ENCODE results near the gene DDX6.
"Not testable (repeated sequence)": the region's sequence is repeated elsewhere in the genome, so short reads cannot be mapped to it uniquely, and the experiment has no call there.

Gene DDX6

DNA sequence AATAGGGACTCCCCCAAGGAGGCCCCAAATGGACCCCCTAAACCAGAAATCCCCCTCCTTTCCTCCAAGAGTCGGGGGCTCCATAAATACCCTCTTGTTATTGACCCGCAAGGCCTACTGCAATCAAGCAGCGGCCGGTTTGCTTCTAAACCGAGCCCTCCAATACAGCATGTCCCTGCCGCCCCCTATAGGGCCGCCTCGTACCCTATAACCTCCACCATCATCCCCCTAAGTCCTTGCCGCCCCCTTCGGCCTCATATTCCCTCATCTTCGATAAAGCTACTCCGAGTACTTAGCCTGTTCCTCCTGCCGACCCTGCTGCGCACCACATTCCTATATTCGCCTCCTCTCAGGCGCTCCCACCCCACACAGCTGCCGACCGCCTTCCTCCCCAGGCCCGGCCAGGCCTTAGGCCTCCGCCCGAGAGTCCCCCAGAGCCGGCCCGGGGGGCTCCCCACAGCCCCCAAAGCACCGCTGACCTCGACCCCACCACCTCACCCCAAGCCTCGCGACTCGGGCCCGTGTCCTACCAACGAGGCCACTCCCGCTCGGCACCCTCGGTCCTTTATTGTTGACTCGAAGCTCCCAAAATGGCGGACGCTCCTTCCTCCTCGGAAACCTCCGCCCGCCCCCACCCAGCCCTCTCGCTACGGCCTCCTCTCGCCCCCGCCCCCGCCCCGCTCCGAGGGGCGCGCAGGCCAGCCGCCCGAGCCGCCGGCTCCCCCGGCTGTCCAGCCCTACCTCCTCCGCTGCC is 430 bp downstream of the DDX6 start:
- no peak for DNase-seq

DNA sequence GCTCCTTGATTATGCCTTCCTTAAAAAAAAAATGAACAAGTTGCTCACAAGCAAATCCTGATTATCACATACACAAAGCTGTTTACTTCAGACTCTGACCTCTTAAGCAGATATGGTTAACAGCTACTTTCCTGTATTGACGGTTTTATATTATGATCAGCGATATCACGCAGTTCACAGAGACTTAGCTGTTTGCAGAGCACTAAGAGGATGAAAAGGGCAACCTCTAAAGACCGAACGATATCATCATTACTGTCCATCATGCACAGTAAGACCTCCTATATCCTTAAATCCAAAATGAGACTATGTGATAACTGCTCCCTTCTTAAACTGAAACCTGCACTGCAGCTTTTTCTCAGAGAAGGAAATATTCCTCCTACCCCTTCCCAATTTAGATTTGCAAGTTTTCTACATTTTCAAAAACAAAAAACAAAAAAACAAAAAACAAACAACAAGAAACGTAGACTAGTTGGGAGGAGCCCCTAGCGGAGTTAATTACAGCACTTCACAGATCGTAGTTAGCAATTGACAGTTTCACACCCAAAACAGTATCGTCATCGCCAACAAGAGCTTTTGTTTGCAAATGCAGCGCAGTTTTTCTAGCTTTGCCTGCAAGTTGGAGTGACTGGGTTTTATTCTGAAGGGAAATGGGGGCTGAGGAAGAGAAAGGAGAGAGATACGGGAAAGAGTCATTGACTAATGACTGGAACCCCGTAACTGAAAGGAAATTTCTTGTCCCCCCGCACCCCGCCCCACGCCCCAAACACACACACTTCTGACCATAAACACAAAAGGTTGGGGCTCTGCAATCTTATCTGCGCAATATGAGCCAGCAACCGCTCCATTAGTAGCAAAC is 1.2 kb downstream of the DDX6 start:
- DNase-seq = no peak

DNA sequence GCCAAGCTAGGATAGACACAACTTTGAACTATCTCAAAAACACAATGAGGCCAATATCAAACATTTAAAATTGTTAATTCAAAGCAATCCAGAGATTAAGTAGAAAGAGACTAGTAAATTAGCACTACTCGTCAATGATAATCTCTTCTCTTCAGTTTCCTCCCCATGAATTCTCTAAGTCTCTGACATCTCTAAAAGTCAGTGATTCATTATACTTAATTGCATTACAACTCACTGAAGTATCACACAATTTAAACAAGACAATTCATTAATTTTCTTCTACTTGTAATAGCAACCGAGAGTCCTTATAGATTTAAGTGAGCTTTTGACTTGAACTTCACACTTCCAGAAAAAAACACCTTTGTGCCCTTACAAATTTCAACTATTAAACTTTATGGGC is 4.3 kb downstream of the DDX6 start:
- DNase-seq = no peak

DNA sequence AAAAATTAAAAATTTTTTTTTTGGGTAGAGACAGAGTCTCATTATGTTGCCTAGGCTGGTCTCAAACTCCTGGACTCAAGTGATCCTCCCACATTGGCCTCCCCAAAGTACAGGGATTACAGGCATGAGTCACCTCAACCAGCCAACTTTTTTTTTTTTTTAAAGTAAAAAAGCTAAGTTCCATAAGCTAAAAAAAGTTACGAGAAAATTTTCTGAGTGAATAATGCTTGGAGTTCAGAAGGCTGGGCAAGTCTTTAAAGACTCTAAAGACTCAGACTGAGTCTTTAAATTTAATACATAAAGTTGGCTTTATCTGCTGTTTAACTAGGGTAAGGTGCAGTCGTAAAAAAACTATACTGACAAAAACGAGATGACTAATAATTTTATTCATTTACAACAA is 5.6 kb downstream of the DDX6 start:
- DNase-seq = no peak

DNA sequence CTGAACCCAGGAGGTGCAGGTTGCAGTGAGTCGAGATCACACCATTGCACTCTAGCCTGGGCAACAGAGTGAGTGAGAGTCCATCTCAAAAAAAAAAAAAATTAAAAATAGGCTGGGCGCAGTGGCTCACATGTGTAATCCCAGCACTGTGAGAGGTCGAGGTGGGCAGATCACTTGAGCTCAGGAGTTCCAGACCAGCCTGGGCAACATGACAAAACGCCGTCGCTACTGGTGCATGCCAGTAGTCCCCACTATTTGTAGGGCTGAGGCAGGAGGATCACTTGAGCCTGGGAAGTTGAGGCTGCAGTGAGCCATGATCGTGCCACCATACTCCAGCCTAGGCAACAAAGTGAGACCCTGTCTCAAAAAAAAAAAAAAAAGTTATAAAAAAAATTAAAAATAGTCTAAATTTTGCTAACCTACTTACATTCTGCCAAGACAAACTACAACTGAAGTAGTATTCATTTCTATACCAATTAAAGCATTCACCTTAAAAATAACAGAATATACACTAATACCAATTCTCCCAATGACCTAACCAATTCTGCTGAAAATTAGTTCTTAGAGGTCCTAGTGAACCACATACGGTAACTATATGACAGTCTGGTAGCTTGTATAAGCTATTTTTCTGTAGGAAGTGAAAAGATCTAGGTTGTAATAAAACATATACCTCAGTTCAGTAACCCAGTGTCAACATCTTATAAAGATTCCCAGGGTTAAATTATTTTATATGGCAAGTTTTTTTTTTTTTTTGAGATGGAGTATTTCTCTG is 7.1 kb downstream of the DDX6 start:
- no peak for DNase-seq

DNA sequence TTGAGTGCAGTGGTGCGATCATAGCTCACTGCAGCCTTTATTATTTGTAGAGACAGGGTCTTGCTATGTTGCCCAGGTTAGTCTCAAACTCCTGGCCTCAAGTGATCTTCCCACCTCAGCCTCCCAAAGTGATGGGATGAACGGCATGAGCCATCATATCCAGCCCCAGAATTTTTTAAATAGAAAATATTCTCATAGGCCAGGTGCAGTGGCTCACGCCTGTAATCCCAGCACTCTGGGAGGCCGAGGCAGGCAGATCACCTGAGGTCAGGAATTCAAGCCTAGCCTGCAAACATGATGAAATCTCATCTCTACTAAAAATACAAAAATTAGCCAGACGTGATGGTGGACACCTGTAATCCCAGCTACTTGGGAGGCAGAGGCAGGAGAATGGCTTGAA is 7.6 kb downstream of the DDX6 start:
- not testable (repeated sequence) for DNase-seq

DNA sequence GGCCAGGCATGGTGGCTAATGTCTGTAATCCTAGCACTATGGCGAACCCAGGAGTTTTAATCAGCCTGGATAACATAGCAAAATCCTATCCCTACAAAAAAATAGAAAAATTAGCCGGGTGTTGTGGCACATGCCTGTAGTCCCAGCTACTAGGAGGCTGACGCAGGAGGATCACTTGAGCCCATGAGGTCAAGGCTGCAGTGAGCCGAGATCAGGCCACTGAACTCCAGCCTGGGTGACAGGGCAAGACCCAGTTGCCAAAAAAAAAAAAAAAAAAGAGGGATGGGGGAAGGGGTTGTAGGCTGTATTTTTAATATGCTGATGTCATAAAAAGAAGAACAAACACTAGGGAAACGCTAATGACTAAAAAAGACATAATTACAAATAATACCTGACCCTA is 12.1 kb downstream of the DDX6 start:
- no peak for DNase-seq

DNA sequence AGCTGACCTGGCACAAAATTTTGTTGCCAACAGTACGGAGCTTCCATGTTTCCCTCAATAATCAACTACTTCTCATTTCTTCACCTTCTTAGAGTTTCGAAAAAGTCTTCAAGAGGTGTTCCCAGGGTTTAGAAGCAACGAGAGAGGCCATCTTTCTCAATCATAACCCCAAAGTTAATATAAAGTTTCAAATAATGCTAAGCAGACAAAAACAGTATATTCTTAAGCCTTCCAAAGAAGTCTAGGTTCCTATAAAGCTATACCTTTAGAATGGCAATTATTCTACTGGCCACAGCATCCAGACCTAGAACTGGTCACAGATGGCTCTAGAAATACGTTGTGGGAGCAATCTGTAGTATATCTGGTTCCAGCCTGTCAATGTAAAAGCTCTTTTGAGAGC is 16.9 kb downstream of the DDX6 start:
- no peak for DNase-seq

DNA sequence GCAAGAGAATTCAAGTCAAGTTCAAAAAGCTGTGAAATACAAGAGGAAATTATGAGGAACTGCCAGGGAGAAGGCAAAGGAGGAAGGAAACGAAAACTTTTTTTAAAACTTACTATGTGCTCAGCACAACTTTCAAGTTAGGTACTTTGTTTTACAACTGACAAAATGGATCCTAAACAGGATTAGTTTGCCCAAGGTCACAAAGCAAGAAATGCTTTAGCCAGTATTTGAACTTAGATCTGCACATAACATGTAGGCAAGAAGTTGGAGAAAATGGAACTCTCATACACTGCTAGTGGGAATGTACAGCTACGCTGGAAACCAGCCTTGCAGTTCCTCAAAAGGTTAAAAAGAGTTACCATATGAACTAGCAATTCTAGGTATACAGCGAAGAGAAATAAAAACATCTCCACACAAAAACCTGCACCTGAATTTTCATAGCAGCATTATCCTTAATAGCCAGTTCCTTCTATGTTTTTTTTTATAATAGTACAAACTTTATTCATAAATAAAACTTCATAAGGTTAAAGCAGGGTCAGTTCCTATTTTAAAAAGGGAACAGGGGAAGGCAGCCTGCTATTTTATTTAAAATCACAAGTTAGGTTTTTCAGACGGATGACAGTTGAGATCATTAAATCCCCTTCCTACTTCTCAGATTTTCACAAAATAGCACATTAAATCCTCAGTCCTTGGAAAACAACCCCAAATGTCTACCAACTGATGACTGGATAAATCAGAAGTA is 19.2 kb downstream of the DDX6 start:
- DNase-seq = no peak

DNA sequence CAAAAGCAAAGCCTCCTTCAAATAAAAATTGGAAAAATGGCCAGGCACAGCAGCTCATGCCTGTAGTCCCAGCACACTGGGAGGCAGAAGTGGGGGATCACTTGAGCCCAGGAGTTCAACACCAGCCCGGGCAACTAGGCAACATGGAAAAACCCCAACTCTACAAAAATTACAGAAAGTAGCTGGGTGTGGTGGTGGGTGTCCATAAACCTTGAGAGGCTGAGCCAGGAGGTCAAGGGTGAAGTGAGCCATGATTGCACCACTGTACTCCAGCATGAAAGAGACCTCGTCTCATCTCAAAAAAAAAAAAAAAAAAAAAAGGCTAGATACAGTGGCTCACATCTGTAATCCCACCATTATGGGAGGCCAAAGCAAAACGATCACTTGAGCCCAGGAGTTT is 22.3 kb downstream of the DDX6 start:
- no peak for DNase-seq

DNA sequence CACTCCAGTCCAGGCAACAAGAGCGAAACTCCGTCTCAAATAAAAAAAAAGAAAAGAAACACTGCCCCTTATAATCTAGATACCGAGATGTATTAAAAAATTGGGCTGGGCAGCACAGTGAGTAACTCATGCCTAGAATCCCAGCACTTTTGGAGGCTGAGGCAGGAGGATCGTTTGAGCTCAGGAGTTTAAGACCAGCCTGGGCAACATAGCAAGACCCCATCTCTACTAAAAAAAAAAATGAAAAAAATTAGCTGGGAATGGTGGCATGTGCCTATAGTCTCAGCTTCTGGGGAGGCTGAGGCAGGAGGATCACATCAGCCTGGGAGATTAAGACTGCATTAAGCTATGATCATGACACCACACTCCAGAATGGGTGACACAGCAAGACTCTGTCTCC is 24.9 kb downstream of the DDX6 start:
- DNase-seq = no peak

DNA sequence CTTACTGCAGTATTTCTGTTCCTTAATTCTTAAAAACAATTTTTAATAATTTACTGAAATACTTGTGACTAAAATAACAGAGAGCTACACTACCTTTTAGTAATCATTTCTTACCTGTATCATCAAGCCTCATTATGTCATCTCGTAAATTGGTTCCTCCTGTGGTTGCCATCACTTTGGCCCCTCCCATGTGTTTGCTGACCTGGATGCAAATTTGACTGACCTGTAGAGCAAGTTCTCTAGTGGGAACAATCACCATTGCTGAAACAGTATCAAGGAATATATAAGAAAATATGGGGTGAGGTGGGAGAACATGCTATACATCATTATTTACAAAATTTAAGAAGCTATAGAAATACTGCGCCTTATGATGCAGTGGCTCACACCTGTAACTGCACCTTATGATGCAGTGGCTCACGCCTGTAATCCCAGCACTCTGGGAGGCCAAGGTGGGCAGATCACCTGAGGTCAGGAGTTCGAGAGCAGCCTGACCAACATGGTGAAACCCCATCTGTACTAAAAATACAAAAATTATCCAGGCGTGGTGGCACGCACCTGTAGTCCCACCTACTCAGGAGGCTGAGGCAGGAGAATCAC is 25.8 kb downstream of the DDX6 start:
- not testable (repeated sequence) for DNase-seq

DNA sequence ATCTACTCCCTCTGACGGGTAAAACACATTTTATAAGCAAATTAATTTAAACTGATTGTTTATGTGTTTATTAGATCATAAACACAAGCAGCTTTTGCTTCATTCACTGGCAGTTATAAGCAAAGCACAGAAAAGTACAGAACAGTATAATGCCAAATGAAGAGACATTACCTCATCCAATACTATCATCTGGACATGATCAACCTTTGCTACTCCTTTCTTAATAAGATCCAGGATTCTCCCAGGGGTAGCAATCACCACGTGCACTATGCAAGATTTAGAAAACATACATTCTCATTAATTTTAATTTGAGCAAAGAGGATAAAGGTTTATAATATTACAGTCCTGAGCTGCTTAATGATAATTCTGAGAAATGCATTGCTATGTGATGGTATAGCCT is 27.9 kb downstream of the DDX6 start:
- DNase-seq = no peak

DNA sequence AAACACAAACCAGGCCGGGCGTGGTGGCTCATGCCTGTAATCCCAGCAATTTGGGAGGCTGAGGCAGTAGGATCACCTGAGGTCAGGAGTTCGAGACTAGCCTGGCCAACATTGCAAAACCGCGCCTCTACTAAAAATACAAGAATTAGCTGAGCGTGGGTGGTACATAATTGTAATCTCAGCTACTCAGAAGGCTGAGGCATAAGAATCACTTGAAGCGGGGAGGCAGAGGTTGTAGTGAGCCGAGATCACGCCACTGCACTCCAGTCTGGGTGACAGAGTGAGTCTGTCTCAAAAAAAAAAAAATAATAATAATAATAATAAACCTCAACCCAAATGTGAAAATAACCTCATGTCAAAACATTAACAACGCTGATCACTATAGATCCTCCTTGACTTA is 29.0 kb downstream of the DDX6 start:
- DNase-seq = not testable (repeated sequence)

DNA sequence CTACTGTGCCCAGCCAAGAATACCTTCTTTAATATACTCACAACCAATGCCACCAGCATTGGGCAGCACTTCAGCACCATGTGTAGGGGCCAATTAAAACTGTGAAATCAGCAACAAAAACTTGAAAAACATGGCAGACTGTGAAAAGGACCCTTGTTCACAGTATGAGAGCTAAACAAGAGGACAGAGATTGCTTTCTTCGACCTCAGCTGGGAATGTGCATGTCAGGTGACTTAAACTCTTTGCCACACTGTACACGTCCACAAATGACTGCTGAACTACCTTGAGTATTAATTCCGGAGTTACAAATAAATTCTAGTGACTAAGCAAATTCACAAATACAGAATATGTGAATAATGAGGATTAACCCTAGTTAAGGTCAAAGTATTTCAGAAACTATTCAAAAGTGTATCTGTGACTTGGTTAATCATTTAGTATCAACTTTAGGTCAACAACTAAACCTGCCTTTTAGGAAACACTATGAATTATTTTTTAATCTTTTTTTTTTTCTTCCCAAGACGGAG is 33.0 kb downstream of the DDX6 start:
- DNase-seq = no peak

DNA sequence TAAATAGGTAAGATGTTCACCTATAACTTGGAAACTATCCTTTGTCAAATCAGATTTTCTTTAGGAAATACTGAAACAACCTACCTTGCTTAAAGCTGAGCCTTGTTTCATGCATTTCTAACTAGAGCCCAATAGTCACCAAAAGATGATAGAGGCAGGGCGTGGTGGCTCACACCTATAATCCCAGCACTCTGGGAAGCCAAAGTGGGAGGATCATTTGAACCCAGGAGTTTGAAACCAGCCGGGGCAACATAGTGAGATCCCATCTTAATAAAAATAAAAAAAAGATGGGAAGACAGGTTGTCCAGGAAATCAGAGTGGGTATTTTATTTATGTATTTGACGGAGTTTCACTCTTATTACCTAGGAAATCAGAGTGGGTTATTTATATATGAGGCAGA is 38.3 kb downstream of the DDX6 start:
- DNase-seq = no peak

DNA sequence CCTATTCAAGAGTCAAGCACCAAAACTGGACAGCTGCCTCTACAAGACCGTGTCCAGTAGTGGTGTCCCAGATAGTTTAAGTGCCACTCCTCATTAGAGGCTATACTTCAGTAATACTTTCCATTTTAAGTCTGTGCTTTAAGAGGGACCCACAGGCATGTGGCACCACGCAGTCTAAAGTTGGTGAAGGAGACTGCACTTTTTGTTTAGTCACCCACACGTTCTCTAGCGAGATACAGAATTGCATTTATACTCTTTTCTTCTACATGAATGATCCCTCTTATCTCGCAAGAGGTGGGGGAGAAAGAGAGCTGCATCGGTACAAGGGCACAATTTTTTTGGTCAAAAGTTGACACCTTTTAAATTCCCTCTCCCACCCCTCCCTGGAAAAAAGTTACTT is 41.5 kb downstream of the DDX6 start:
- DNase-seq = no peak

DNA sequence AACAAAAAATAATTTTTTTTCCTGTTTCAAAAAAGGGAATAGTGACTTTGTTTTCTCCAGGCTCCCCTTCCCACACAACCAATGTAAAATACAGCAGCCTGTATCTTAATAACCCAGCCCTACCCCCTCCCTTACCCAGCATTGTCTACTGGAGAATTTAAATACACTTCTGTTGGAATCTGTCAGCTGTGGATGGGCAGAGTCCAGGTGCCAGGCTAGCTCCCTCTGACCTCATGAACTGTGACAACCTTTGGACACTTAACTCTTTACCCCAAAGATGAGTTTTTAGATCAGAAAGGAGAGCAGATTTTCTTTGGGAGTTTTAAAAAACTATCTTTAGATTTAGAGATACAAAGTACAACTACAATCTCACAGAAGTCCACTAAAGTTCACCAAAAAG is 42.9 kb downstream of the DDX6 start:
- DNase-seq = no peak

DNA sequence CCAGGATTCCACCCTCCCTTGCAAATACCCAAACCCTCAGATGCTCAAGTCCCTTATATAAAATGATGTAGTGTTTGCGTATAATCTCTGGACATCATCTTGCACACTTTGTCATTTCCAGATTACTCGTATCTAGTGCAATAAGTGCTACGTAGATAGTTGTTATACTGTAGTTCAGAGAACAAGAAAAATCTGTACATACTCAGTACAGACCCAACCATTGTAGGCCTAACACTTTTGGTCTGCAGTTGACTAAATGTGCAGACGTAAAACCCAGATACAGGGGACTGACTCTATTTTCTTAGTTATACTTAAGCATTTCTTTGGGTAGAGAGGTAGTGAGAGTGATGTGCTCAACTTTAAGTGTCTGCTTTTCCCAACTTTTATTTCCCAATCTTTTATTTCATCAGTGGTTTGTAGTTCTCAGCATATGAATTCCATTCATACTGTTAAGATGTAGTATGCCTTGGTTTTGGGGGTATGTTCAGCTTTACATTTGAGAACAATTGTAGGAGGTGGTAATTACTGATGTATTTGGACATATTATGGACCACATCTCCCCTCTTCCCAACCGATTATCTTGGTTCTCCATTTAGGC is 43.9 kb downstream of the DDX6 start:
- no peak for DNase-seq

DNA sequence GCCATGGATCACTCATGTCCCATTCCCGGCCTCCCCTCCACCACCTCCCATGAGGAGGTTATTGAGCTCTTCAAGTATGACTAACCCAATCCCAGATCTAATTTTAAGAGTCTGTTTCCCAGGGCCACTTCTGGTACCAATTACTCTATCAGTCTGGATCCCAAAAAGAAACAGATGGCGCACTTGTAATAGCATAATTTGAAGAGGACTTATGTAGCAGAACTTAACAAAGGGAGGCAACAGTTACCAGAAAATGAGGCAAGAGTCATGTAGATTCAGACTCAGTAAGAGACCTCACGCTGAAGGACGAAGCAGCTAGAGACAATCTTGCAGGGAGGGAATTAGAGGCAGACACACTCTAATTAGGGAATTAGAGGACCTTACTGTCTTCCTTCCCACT is 46.9 kb downstream of the DDX6 start:
- DNase-seq = no peak

DNA sequence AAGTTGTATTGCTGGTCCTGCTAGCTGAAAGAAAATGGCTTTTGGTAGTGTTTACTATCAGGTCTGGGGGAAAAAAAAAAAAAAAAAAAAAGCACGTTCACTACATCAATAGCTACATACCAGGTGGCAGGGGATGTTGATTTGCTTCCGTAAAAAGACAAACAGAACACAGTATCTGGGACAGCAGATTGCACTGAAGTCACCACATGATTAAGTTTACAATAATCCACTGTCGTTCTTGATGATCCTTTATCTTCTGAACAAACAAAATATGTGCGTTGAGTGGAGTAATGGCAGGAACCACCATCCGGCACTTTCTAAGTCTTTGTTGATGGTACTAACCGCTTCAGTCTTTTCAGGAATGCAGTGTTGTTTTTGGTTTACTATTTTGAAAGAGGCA is 48.7 kb downstream of the DDX6 start:
- no peak for DNase-seq

DNA sequence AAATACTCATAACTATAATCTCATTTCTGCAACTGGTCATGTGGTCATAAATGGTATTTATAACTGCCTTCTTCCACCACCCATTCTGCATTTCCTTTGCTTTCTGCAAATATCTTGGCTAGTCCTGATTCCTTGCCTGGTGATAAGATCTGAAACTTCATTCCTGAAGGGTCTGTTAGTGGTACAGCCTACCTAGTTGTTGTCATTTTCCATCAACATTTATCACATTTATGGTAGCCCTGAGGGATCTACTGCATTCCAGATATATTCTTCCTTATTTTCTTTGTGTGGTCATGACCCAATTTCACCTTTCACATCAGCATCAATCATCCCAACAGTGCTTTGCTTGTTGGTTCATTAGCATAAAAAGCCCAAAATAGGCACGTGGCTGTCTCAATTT is 50.1 kb downstream of the DDX6 start:
- no peak for DNase-seq
